Parathyroid adenoma (tissue), 2 donors: ENCODE measurements around the gene NFATC3.

Experiments
- H2AFZ ChIP-seq: fragments of 300-600 bp; sonication (generic); one replicate; pipeline ENCODE4 v1.7.0; 2017; ENCODE audit warnings: antibody characterized with exemption, mild to moderate bottlenecking
- H3K27ac ChIP-seq: fragments of 300-600 bp; sonication (generic); one replicate; pipeline ENCODE4 v1.7.0; 2017
- H3K27me3 ChIP-seq: fragments of 300-600 bp; sonication (generic); one replicate; pipeline ENCODE4 v1.7.0; 2017; ENCODE audit warnings: low read length; ENCODE audit not compliant: control insufficient read depth, insufficient read depth
- H3K36me3 ChIP-seq: fragments of 300-600 bp; sonication (generic); one replicate; pipeline ENCODE4 v1.7.0; 2017; ENCODE audit warnings: low read length; ENCODE audit not compliant: control insufficient read depth, insufficient read depth
- H3K4me1 ChIP-seq: fragments of 300-600 bp; sonication (generic); one replicate; pipeline ENCODE4 v1.7.0; 2017; ENCODE audit warnings: control low read depth
- H3K4me2 ChIP-seq: fragments of 300-600 bp; sonication (generic); one replicate; pipeline ENCODE4 v1.7.0; 2017; ENCODE audit warnings: low read length
- H3K4me3 ChIP-seq: fragments of 300-600 bp; sonication (generic); one replicate; pipeline ENCODE4 v1.7.0; 2017; ENCODE audit warnings: low read depth, low read length
- H3K79me2 ChIP-seq: fragments of 300-600 bp; sonication (generic); one replicate; pipeline ENCODE4 v1.7.0; 2017; ENCODE audit warnings: control low read depth
- H3K9ac ChIP-seq: fragments of 300-600 bp; sonication (generic); one replicate; pipeline ENCODE4 v1.7.0; 2017; ENCODE audit warnings: mild to moderate bottlenecking
- H3K9me3 ChIP-seq: fragments of 300-600 bp; sonication (generic); one replicate; pipeline ENCODE4 v1.7.0; 2017; ENCODE audit warnings: low read length; ENCODE audit not compliant: control insufficient read depth
- CTCF ChIP-seq: fragments of 300-600 bp; sonication (generic); IDR thresholded peaks from one replicate; pipeline ENCODE4 v1.7.0; 2017; ENCODE audit warnings: antibody characterized with exemption, mild to moderate bottlenecking
- donor health status: primary hyperparathyroidism.

The NFATC3 gene

GRCh38 chr16:68247932-68248331 is 162.8 kb downstream of the NFATC3 start:
- H3K36me3 ChIP-seq: no peaks in the 10 kb centered on the region
- peaks cover 14% of the 10 kb centered on the region for H3K4me1 ChIP-seq
- no peak overlapping the region for H3K27ac ChIP-seq
- H3K4me2 ChIP-seq: no peak overlapping the region
- H3K9me3 ChIP-seq: no peaks in the 10 kb centered on the region
- no peak overlapping the region for H3K9ac ChIP-seq
- peaks cover 15% of the 10 kb centered on the region for H3K79me2 ChIP-seq
- no peak overlapping the region for H2AFZ ChIP-seq
- H3K4me3 ChIP-seq: no peak overlapping the region
- H3K27me3 ChIP-seq: no peaks in the 10 kb centered on the region
- TF ChIP-seq CTCF: no peak

- Histone ChIP-seq H3K9ac (no peak overlapping the region), H3K4me2 (no peak overlapping the region), H3K9me3 (no peaks in the 10 kb centered on the region), H3K4me3 (no peak overlapping the region), H3K27ac (no peak overlapping the region), H3K79me2 (peaks cover 15% of the 10 kb centered on the region), H3K27me3 (no peaks in the 10 kb centered on the region), H3K36me3 (no peaks in the 10 kb centered on the region), H3K4me1 (peaks cover 12% of the 10 kb centered on the region), H2AFZ (no peak overlapping the region)
- no peak for TF ChIP-seq CTCF
Measured at GRCh38 chr16:68249371-68249770, 164.2 kb downstream of the NFATC3 start.

GRCh38 chr16:68250951-68251350 is 165.8 kb downstream of the NFATC3 start:
- H3K9me3 ChIP-seq: no peaks in the 10 kb centered on the region
- no peaks in the 10 kb centered on the region for H3K36me3 ChIP-seq

GRCh38 chr16:68251832-68252231 is 166.7 kb downstream of the NFATC3 start:
- peaks cover 2% of the 10 kb centered on the region for H3K79me2 ChIP-seq
- H2AFZ ChIP-seq: no peak overlapping the region
- H3K4me2 ChIP-seq: no peak overlapping the region
- H3K27me3 ChIP-seq: no peaks in the 10 kb centered on the region
- no peak overlapping the region for H3K9ac ChIP-seq
- no peaks in the 10 kb centered on the region for H3K9me3 ChIP-seq
- H3K27ac ChIP-seq: no peak overlapping the region
- no peak for TF ChIP-seq CTCF
- H3K4me3 ChIP-seq: no peak overlapping the region
- no peaks in the 10 kb centered on the region for H3K36me3 ChIP-seq
- no peaks in the 10 kb centered on the region for H3K4me1 ChIP-seq

More at GRCh38 chr16:68250951-68251350, 165.8 kb downstream of the NFATC3 start:
- no peak overlapping the region for H3K9ac ChIP-seq
- no peak overlapping the region for H3K4me2 ChIP-seq
- no peak overlapping the region for H3K4me3 ChIP-seq
- H3K27me3 ChIP-seq: no peaks in the 10 kb centered on the region
- H3K4me1 ChIP-seq: peaks cover 4% of the 10 kb centered on the region
- H3K27ac ChIP-seq: no peak overlapping the region
- H2AFZ ChIP-seq: no peak overlapping the region
- peaks cover 9% of the 10 kb centered on the region for H3K79me2 ChIP-seq
- TF ChIP-seq CTCF: no peak

GRCh38 chr16:68252383-68252782 is 167.2 kb downstream of the NFATC3 start:
- H3K9me3 ChIP-seq: no peaks in the 10 kb centered on the region
- peaks cover 3% of the 10 kb centered on the region for H3K4me1 ChIP-seq
- H3K36me3 ChIP-seq: no peaks in the 10 kb centered on the region
- no peaks in the 10 kb centered on the region for H3K27me3 ChIP-seq
- H3K79me2 ChIP-seq: no peaks in the 10 kb centered on the region
- H3K9ac ChIP-seq: no peak overlapping the region
- no peak for TF ChIP-seq CTCF
- no peak overlapping the region for H2AFZ ChIP-seq
- H3K4me3 ChIP-seq: no peak overlapping the region
- no peak overlapping the region for H3K4me2 ChIP-seq
- H3K27ac ChIP-seq: no peak overlapping the region
